ENCODE results near the gene STARD10. TPM values are rescaled to one million over a fixed set of nuclear protein-coding genes. Genes with fewer than 3 reads are reported as not detected.

The STARD10 gene
- total RNA-seq, 1 experiment from 2014 or later: 58.4 TPM

- peak; percentile 98 for ATAC-seq
- POLR2A ChIA-PET: interaction anchor here (1.2 kb wide), 1 partner anchor 346 kb away, joined by 4 read pairs; no protein-coding TSS in a partner anchor
- no peak overlapping the region for H3K27ac ChIP-seq (ENCODE audit: low read depth, low read length)
Observed at GRCh38 chr11:72831521-72832300, 37.9 kb upstream of the STARD10 start.

More at GRCh38 chr11:72831521-72832300, 37.9 kb upstream of the STARD10 start:
- Histone ChIP-seq H3K9me3 (ENCODE audit: control insufficient read depth in 1 of 2, insufficient read depth in 1 of 2, low read depth in 1 of 2, low read length in 2 of 2) (no peaks in the 10 kb centered on the region), H4K20me1 (ENCODE audit: insufficient read depth) (no peaks in the 10 kb centered on the region), H2AFZ (ENCODE audit: low read depth, low read length, poor library complexity, severe bottlenecking) (no peak overlapping the region), H3K27me3 (ENCODE audit: insufficient read depth, low read length) (no peaks in the 10 kb centered on the region), H3K4me3 (replicated peaks in 1 of 2; ENCODE audit: low read depth in 1 of 2, low read length in 2 of 2) (no peak overlapping the region), H3K4me1 (ENCODE audit: control insufficient read depth in 1 of 2, insufficient read depth in 2 of 2, low read length in 2 of 2) (peaks cover 0 to 6% of the 10 kb centered on the region in 2 experiments; a peak in 2 of 4 replicates), H3K36me3 (ENCODE audit: control insufficient read depth in 1 of 2, insufficient read depth in 2 of 2, low read length in 2 of 2) (no peaks in the 10 kb centered on the region), H3K79me2 (ENCODE audit: insufficient read depth, low read length) (no peaks in the 10 kb centered on the region), H3K4me2 (ENCODE audit: low read length) (no peak overlapping the region; the same call in 1 of the 2 replicates), H3K9ac (ENCODE audit: low read length) (no peak overlapping the region), H3K9me2 (ENCODE audit: insufficient read depth) (no peaks in the 10 kb centered on the region)
- TF ChIP-seq RAD21 (IDR thresholded peaks at IDR 0.05; ENCODE audit: low read depth): peak; percentile 95
- TF ChIP-seq CTCF (IDR thresholded peaks at IDR 0.05 in 2 of 3, conservative IDR thresholded peaks at IDR 0.05 in 1 of 3; ENCODE audit: borderline replicate concordance in 1 of 3, insufficient read depth in 1 of 3, low read depth in 2 of 3, low read length in 2 of 3): peak; percentile 91 to 97 (median 93)
- TF ChIP-seq MAX (IDR thresholded peaks at IDR 0.05): peak; percentile 18; the same call in 1 of the 2 replicates
- no peak for TF ChIP-seq JUND (IDR thresholded peaks at IDR 0.05)
- BruUV-seq (replicated peaks): no TSS peak
- intact Hi-C loops (cut with micrococcal nuclease): loop anchor here (1.0 kb wide), 3 partner anchors 347 to 458 kb away; no protein-coding TSS in a partner anchor
- ChIA-PET RAD21 (ENCODE audit: low non-redundant PET in 1 of 2, low total read pairs in 2 of 2, uncharacterized antibody in 2 of 2, unreplicated experiment in 2 of 2) (interaction anchor here (1.4 to 2.1 kb wide), 3 partner anchors 107 to 346 kb away, joined by 10 to 14 read pairs (median 13); no protein-coding TSS in a partner anchor), CTCF (interaction anchor here (0.6 to 4.1 kb wide), 11 partner anchors 9 to 458 kb away, joined by 3 to 79 read pairs (median 5); no protein-coding TSS in a partner anchor)
- DNase-seq (ENCODE audit: low read depth, low spot score): peak; percentile 54

Measured in HCT116 (cell line).